Liver (tissue), 9 donors: ENCODE data around the gene ADRA2C. TPM values are rescaled to one million over a fixed set of nuclear protein-coding genes. Genes with fewer than 3 reads are reported as not detected.

Experiments
- DNase-seq: peaks from one replicate; pipeline ENCODE4 v3.0.0-alpha.2; 2017; ENCODE audit warnings: low spot score
- H3K27ac ChIP-seq, 2 donors: one replicate each; pipeline ENCODE4 v1.7.0; 2013; ENCODE audit warnings: inconsistent platforms in 2 of 2, low read length in 2 of 2, control low read depth in 1 of 2, low read depth in 1 of 2, mild to moderate bottlenecking in 1 of 2
- H3K27me3 ChIP-seq, 4 donors: one replicate each; pipeline versions ENCODE4 v1.6.1 to v1.7.0; 2013; ENCODE audit warnings: low read length in 3 of 4, inconsistent platforms in 1 of 4, mild to moderate bottlenecking in 1 of 4, moderate library complexity in 1 of 4; ENCODE audit not compliant: control insufficient read depth in 4 of 4, insufficient read depth in 4 of 4
- H3K36me3 ChIP-seq, 4 donors: one replicate each; pipeline versions ENCODE4 v1.6.1 to v1.7.0; 2013; ENCODE audit warnings: low read length in 3 of 4, mild to moderate bottlenecking in 3 of 4, low read depth in 1 of 4, moderate library complexity in 1 of 4; ENCODE audit not compliant: control insufficient read depth in 4 of 4, insufficient read depth in 3 of 4
- H3K4me1 ChIP-seq, 4 donors: one replicate each; pipeline versions ENCODE4 v1.6.1 to v1.7.0; 2013; ENCODE audit warnings: low read length in 3 of 4, mild to moderate bottlenecking in 3 of 4, moderate library complexity in 1 of 4; ENCODE audit not compliant: control insufficient read depth in 4 of 4, insufficient read depth in 4 of 4
- H3K4me3 ChIP-seq, 3 donors: one replicate each; pipeline versions ENCODE4 v1.6.1 to v1.7.0; 2013; ENCODE audit warnings: low read length in 3 of 3, control low read depth in 1 of 3, low read depth in 1 of 3, mild to moderate bottlenecking in 1 of 3
- H3K9ac ChIP-seq, 2 donors: one replicate each; pipeline ENCODE4 v1.7.0; 2013; ENCODE audit warnings: low read length in 2 of 2, mild to moderate bottlenecking in 2 of 2, moderate library complexity in 2 of 2, control low read depth in 1 of 2, low read depth in 1 of 2
- H3K9me3 ChIP-seq, 4 donors: one replicate each; pipeline versions ENCODE4 v1.6.1 to v1.7.0; 2013; ENCODE audit warnings: low read length in 3 of 4; ENCODE audit not compliant: control insufficient read depth in 4 of 4
- ATF3 ChIP-seq: IDR thresholded peaks from 2 replicates; pipeline ENCODE4 v1.6.1; 2016; ENCODE audit warnings: antibody characterized with exemption
- CTCF ChIP-seq: fragments of 150-350 bp; IDR thresholded peaks from 2 replicates; pipeline ENCODE4 v1.5.1; 2017; ENCODE audit warnings: improper control_type of control experiment, low read depth, low read length; ENCODE audit not compliant: missing input control
- EGR1 ChIP-seq, 2 donors: IDR thresholded peaks; 2 replicates each; pipeline ENCODE4 v1.6.1; 2016 to 2018; ENCODE audit warnings: antibody characterized with exemption in 2 of 2, low read depth in 2 of 2
- FOXA1 ChIP-seq: IDR thresholded peaks from 2 replicates; pipeline ENCODE4 v1.6.1; 2016; ENCODE audit warnings: antibody characterized with exemption
- GABPA ChIP-seq, 2 donors: IDR thresholded peaks in 1 of 2; conservative IDR thresholded peaks in 1 of 2; 2 replicates each; pipeline ENCODE4 v1.6.1; 2016; ENCODE audit warnings: antibody characterized with exemption in 2 of 2, mild to moderate bottlenecking in 1 of 2, moderate library complexity in 1 of 2
- HNF4A ChIP-seq, 2 donors: conservative IDR thresholded peaks; 2 replicates each; pipeline ENCODE4 v1.6.1; 2016; ENCODE audit warnings: antibody characterized with exemption in 2 of 2, mild to moderate bottlenecking in 2 of 2
- HNF4G ChIP-seq: IDR thresholded peaks from 2 replicates; pipeline ENCODE4 v1.6.1; 2016; ENCODE audit warnings: antibody characterized with exemption
- JUND ChIP-seq, 2 donors: IDR thresholded peaks; 2 replicates each; pipeline ENCODE4 v1.6.1; 2016; ENCODE audit warnings: antibody characterized with exemption in 2 of 2
- RAD21 ChIP-seq, 2 donors: IDR thresholded peaks; 2 replicates each; pipeline ENCODE4 v1.6.1; 2016; ENCODE audit warnings: antibody characterized with exemption in 2 of 2, mild to moderate bottlenecking in 2 of 2
- REST ChIP-seq: IDR thresholded peaks from 2 replicates; pipeline ENCODE4 v1.6.1; 2016; ENCODE audit warnings: antibody characterized with exemption, mild to moderate bottlenecking
- RXRA ChIP-seq, 2 donors: IDR thresholded peaks; 2 replicates each; pipeline ENCODE4 v1.6.1; 2017 to 2018; ENCODE audit warnings: antibody characterized with exemption in 2 of 2, mild to moderate bottlenecking in 1 of 2
- SP1 ChIP-seq: IDR thresholded peaks from 2 replicates; pipeline ENCODE4 v1.6.1; 2018; ENCODE audit warnings: antibody characterized with exemption, mild to moderate bottlenecking
- TAF1 ChIP-seq: conservative IDR thresholded peaks from 2 replicates; pipeline ENCODE4 v1.6.1; 2016; ENCODE audit warnings: antibody characterized with exemption, mild to moderate bottlenecking
- YY1 ChIP-seq: IDR thresholded peaks from 2 replicates; pipeline ENCODE4 v1.6.1; 2016; ENCODE audit warnings: antibody characterized with exemption, mild to moderate bottlenecking
- ZBTB33 ChIP-seq: IDR thresholded peaks from 2 replicates; pipeline ENCODE4 v1.6.1; 2016; ENCODE audit warnings: antibody characterized with exemption
- WGBS: extraction: QIAGEN DNeasy Blood & Tissue Kit; methylation state at CpG from one replicate; pipeline ENCODE4 v1.1.7; 2013; 5-methylcytosine and 5-hydroxymethylcytosine counted together
- polyA plus RNA-seq, 2 donors: library from polyadenylated mRNA; stranded (reverse) in 1 of 2; unstranded in 1 of 2; fragments of 200-250 nt in 1 of 2; fragments of >200 nt in 1 of 2; fragmentation: Nextera tagmentation in 1 of 2; extraction: Ambion mirVana in 1 of 2; gene quantifications; one replicate each; pipeline versions ENCODE4 v1.2.1 to v1.2.3, GENCODE V29; 2013 to 2015
- total RNA-seq, 2 donors: library from RNA; depleted of rRNA; stranded (reverse); fragments of >200 nt; gene quantifications; one replicate each; pipeline ENCODE4 v1.2.3, GENCODE V29; 2014
- donor health status: healthy.
- donor health status: healthy.
- donor health status: healthy.
- donor health status: healthy.
- donor health status: healthy.

Gene ADRA2C
- total and polyA plus RNA-seq, 4 donors, result 0.19 to 1.1 (median 0.28) TPM; not detected in 1

DNA sequence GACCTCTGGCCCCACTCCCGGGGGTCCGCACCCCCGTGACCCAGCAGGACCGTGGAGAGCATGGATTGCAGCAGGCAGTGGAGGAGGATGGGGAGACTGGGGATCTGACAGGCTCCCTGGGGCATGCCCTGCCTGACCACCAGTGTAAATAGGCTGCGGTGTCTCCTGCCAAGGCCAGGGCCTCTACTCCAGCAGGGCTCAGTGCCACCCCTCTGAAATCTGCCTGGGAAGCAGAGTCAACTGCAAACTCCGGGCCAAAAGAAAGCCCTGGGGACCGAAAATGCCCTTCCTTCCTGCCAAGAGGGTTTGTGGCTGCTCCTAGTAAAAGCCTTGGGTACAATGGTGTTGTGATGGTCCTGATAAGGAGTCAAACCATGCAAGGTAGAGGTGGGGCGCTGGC lies 6.4 kb downstream of the ADRA2C start:
- WGBS, result 72% methylated on average over 8 of the region's 8 CpGs
- Histone ChIP-seq H3K9ac (no peak overlapping the region), H3K4me1 (peaks cover 0 to 2% (median 0%) of the 10 kb centered on the region in 4 donors), H3K9me3 (no peaks in the 10 kb centered on the region), H3K27ac (no peak overlapping the region), H3K27me3 (peaks cover 0 to 5% (median 0%) of the 10 kb centered on the region in 4 donors), H3K4me3 (no peak overlapping the region), H3K36me3 (no peaks in the 10 kb centered on the region)
- TF ChIP-seq FOXA1 (no peak), SP1 (no peak), RXRA (IDR thresholded peaks at IDR 0.05) (no peak), YY1 (no peak), JUND (IDR thresholded peaks at IDR 0.05) (no peak), TAF1 (no peak), HNF4G (no peak), EGR1 (IDR thresholded peaks at IDR 0.05; ENCODE audit: low read depth in 2 of 2) (no peak), CTCF (no peak), RAD21 (IDR thresholded peaks at IDR 0.05) (no peak), REST (no peak), HNF4A (conservative IDR thresholded peaks at IDR 0.05) (no peak), ATF3 (no peak), ZBTB33 (no peak), GABPA (IDR thresholded peaks at IDR 0.05 in 1 of 2, conservative IDR thresholded peaks at IDR 0.05 in 1 of 2) (no peak)
- no peak for DNase-seq

- Histone ChIP-seq H3K4me3 (no peak overlapping the region), H3K4me1 (no peaks in the 10 kb centered on the region), H3K27ac (no peak overlapping the region), H3K36me3 (no peaks in the 10 kb centered on the region), H3K9ac (no peak overlapping the region), H3K9me3 (no peaks in the 10 kb centered on the region), H3K27me3 (peaks cover 0 to 5% (median 0%) of the 10 kb centered on the region in 4 donors)
- TF ChIP-seq HNF4A (conservative IDR thresholded peaks at IDR 0.05), result no peak
- TF ChIP-seq ATF3, result no peak
- DNase-seq, result no peak
- 79% methylated on average over 17 of the region's 17 CpGs for WGBS
These were observed 7.4 kb downstream of the ADRA2C start for GRCh38 chr4:3773552-3774001.
